Esophagus muscularis mucosa (tissue), 4 donors: ENCODE results near the gene CS. TPM values are rescaled to one million over a fixed set of nuclear protein-coding genes. Genes with fewer than 3 reads are reported as not detected.

Source experiments
- DNase-seq: peaks from one replicate; pipeline ENCODE4 v3.0.0-alpha.2; 2017; ENCODE audit errors: extremely low spot score
- H3K27ac ChIP-seq, 4 donors: fragments of 200-600 bp; sonication (generic); replicated peaks in 1 of 4; 1 replicate in 3 of 4; 2 replicates in 1 of 4; pipeline ENCODE4 v1.5.1; 2016 to 2019; ENCODE audit warnings: mild to moderate bottlenecking in 1 of 4
- H3K27me3 ChIP-seq, 4 donors: fragments of 200-600 bp; sonication (generic); one replicate each; pipeline versions ENCODE4 v1.5.1 to v1.6.0; 2016 to 2019
- H3K36me3 ChIP-seq, 4 donors: fragments of 200-600 bp; sonication (generic); one replicate each; pipeline ENCODE4 v1.5.1; 2016 to 2019
- H3K4me1 ChIP-seq, 4 donors: fragments of 200-600 bp; sonication (generic); one replicate each; pipeline ENCODE4 v1.5.1; 2016 to 2019
- H3K4me3 ChIP-seq, 4 donors: fragments of 200-600 bp; sonication (generic); 1 replicate in 2 of 4; 2 replicates in 2 of 4; pipeline ENCODE4 v1.5.1; 2016 to 2019; ENCODE audit warnings: mild to moderate bottlenecking in 4 of 4, moderate library complexity in 1 of 4
- H3K9me3 ChIP-seq, 4 donors: fragments of 200-600 bp; sonication (generic); 1 replicate in 3 of 4; 2 replicates in 1 of 4; pipeline ENCODE4 v1.5.1; 2016 to 2019
- CTCF ChIP-seq, 3 experiments: fragments of 200-600 bp in 2 of 3; fragments of 450-650 bp in 1 of 3; sonication (generic) in 2 of 3; IDR thresholded peaks; one replicate each; pipeline ENCODE4 v1.5.1; 2017 to 2019; ENCODE audit warnings: antibody characterized with exemption in 3 of 3, mild to moderate bottlenecking in 2 of 3, moderate library complexity in 1 of 3
- EP300 ChIP-seq: sonication (generic); formaldehyde crosslinking; IDR thresholded peaks from one replicate; pipeline ENCODE4 v1.6.1; 2017; ENCODE audit warnings: antibody characterized with exemption
- POLR2A ChIP-seq: fragments of 450-650 bp; IDR thresholded peaks from one replicate; pipeline ENCODE4 v1.6.1; 2017; ENCODE audit warnings: antibody characterized with exemption, moderate library complexity, mild to moderate bottlenecking, low read depth
- POLR2AphosphoS5 ChIP-seq, 2 donors: sonication (generic); formaldehyde crosslinking; IDR thresholded peaks; one replicate each; pipeline ENCODE4 v1.6.1; 2017; ENCODE audit warnings: antibody characterized with exemption in 2 of 2
- WGBS: methylation state at CpG from one replicate; pipeline ENCODE4 v1.1.5; 2018; 5-methylcytosine and 5-hydroxymethylcytosine counted together
- intact Hi-C: fragments of 100-400 bp; cut with DNase I; formaldehyde crosslinking; loops from one replicate; pipeline ENCODE4 v1.15.1; 2023
- total RNA-seq, 4 donors: library from RNA; depleted of rRNA; stranded (reverse); fragments of >200 nt; gene quantifications; one replicate each; pipeline versions ENCODE4 v1.1.0 to v1.2.1, GENCODE V29; 2016

Gene CS
- total RNA-seq, 4 donors from 2014 or later, result 91.8 to 155 (median 111) TPM

GRCh38 chr12:56253091-56253490, 47.0 kb downstream of the CS start:
- Histone ChIP-seq H3K4me3 (no peak overlapping the region), H3K36me3 (peaks cover 65 to 84% (median 81%) of the 10 kb centered on the region in 4 donors), H3K4me1 (peaks cover 14 to 22% (median 21%) of the 10 kb centered on the region in 4 donors), H3K9me3 (no peaks in the 10 kb centered on the region), H3K27me3 (no peaks in the 10 kb centered on the region), H3K27ac (no peak overlapping the region)
- no peak for DNase-seq
- TF ChIP-seq POLR2AphosphoS5 (IDR thresholded peaks at IDR 0.05), result no peak
- intact Hi-C loops, result no loop called here
- 97% methylated on average over 9 of the region's 11 CpGs for WGBS

- Histone ChIP-seq H3K9me3 (no peaks in the 10 kb centered on the region), H3K27me3 (no peaks in the 10 kb centered on the region), H3K4me1 (peaks cover 14 to 21% (median 20%) of the 10 kb centered on the region in 4 donors), H3K27ac (no peak overlapping the region), H3K4me3 (no peak overlapping the region), H3K36me3 (peaks cover 69 to 88% (median 85%) of the 10 kb centered on the region in 4 donors)
- intact Hi-C loops, result no loop called here
- no peak for TF ChIP-seq POLR2AphosphoS5 (IDR thresholded peaks at IDR 0.05)
- TF ChIP-seq CTCF (IDR thresholded peaks at IDR 0.05), result no peak
- TF ChIP-seq POLR2A, result no peak
- TF ChIP-seq EP300, result no peak
- 97% methylated on average over 3 of the region's 3 CpGs for WGBS
- no peak for DNase-seq
Measured at GRCh38 chr12:56252649-56253048, 47.5 kb downstream of the CS start.

GRCh38 chr12:56248711-56249110, 51.4 kb downstream of the CS start:
- Histone ChIP-seq H3K9me3 (no peaks in the 10 kb centered on the region), H3K27me3 (no peaks in the 10 kb centered on the region), H3K4me1 (peaks cover 0 to 3% (median 0%) of the 10 kb centered on the region in 4 donors), H3K27ac (no peak overlapping the region), H3K4me3 (no peak overlapping the region), H3K36me3 (peaks cover 98 to 100% (median 100%) of the 10 kb centered on the region in 4 donors)
- no peak for DNase-seq
- intact Hi-C loops, result no loop called here
- 100% methylated on average over 3 of the region's 8 CpGs for WGBS
- no peak for TF ChIP-seq EP300
- TF ChIP-seq POLR2AphosphoS5 (IDR thresholded peaks at IDR 0.05), result no peak
- TF ChIP-seq POLR2A, result no peak
- no peak for TF ChIP-seq CTCF (IDR thresholded peaks at IDR 0.05)

- no peak for DNase-seq
- Histone ChIP-seq H3K4me3 (no peak overlapping the region), H3K9me3 (no peaks in the 10 kb centered on the region), H3K27ac (no peak overlapping the region), H3K4me1 (peaks cover 0 to 3% (median 0%) of the 10 kb centered on the region in 4 donors), H3K27me3 (no peaks in the 10 kb centered on the region), H3K36me3 (peaks cover 98 to 100% (median 100%) of the 10 kb centered on the region in 4 donors)
- no peak for TF ChIP-seq POLR2AphosphoS5 (IDR thresholded peaks at IDR 0.05)
- WGBS, result 97% methylated on average over 4 of the region's 16 CpGs
- intact Hi-C loops, result no loop called here
Measured at GRCh38 chr12:56247923-56248322, 52.2 kb downstream of the CS start.

GRCh38 chr12:56244494-56244893, 55.6 kb downstream of the CS start:
- TF ChIP-seq CTCF (IDR thresholded peaks at IDR 0.05) (no peak), EP300 (no peak), POLR2AphosphoS5 (IDR thresholded peaks at IDR 0.05) (no peak), POLR2A (no peak)
- DNase-seq, result no peak
- H3K9me3 ChIP-seq, result no peaks in the 10 kb centered on the region
- intact Hi-C loops, result no loop called here
- no peaks in the 10 kb centered on the region for H3K27me3 ChIP-seq
- H3K36me3 ChIP-seq, result peaks cover 86 to 100% (median 100%) of the 10 kb centered on the region in 4 donors
- H3K4me3 ChIP-seq, result no peak overlapping the region
- H3K27ac ChIP-seq, result no peak overlapping the region
- peaks cover 0 to 3% (median 0%) of the 10 kb centered on the region in 4 donors for H3K4me1 ChIP-seq
- 88% methylated on average over 12 of the region's 14 CpGs for WGBS

GRCh38 chr12:56243731-56244181, 56.4 kb downstream of the CS start:
- Histone ChIP-seq H3K27me3 (no peaks in the 10 kb centered on the region), H3K9me3 (no peaks in the 10 kb centered on the region), H3K27ac (no peak overlapping the region), H3K4me3 (no peak overlapping the region), H3K36me3 (peaks cover 79 to 100% (median 100%) of the 10 kb centered on the region in 4 donors), H3K4me1 (peaks cover 0 to 3% (median 0%) of the 10 kb centered on the region in 4 donors)
- 71% methylated on average over 3 of the region's 3 CpGs for WGBS
- intact Hi-C loops, result no loop called here
- TF ChIP-seq POLR2A, result no peak
- TF ChIP-seq POLR2AphosphoS5 (IDR thresholded peaks at IDR 0.05), result no peak
- TF ChIP-seq EP300, result no peak
- TF ChIP-seq CTCF (IDR thresholded peaks at IDR 0.05), result no peak
- DNase-seq, result no peak
